A673 (cell line): ENCODE results near the gene OR2V1. TPM values are rescaled to one million over a fixed set of nuclear protein-coding genes. Genes with fewer than 3 reads are reported as not detected.
A peak's percentile ranks its signal among the peaks of the same experiment; 100 is the strongest.
"Not testable (repeated sequence)": the region's sequence is repeated elsewhere in the genome, so short reads cannot be mapped to it uniquely, and the experiment has no call there.

Source experiments
- BruUV-seq: library from RNA; stranded (reverse); fragments of 400-500 nt; replicated peaks from 2 replicates; lab custom pipeline; 2021; lab: Mats Ljungman, UMichigan
- CTCF ChIA-PET: fragments of 300-600 bp; sonication (Branson Sonifier 250); formaldehyde crosslinking; loops from one replicate; lab custom pipeline; 2022; ENCODE audit warnings: antibody characterized with exemption; lab: Charles Lee
- POLR2A ChIA-PET: fragments of 300-600 bp; sonication (Branson Sonifier 250); formaldehyde crosslinking; loops from one replicate; lab custom pipeline; 2022; ENCODE audit warnings: antibody characterized with exemption; ENCODE audit not compliant: low non-redundant PET; lab: Charles Lee
- DNase-seq: peaks from one replicate; pipeline ENCODE4 v3.0.0-alpha.2; 2015; ENCODE audit warnings: low spot score
- H3K27ac ChIP-seq: fragments of 200-600 bp; sonication (generic); 2 replicates; pipeline ENCODE4 v1.5.1; 2016; ENCODE audit warnings: mixed run types, low read depth, mild to moderate bottlenecking, mixed read lengths, antibody characterized with exemption, low read length; ENCODE audit not compliant: poor library complexity, severe bottlenecking
- H3K27me3 ChIP-seq: fragments of 200-600 bp; sonication (generic); replicated peaks from 2 replicates; pipeline ENCODE4 v1.6.1; 2017; ENCODE audit warnings: mixed run types, low read depth, mild to moderate bottlenecking, mixed read lengths, antibody characterized with exemption, low read length; ENCODE audit not compliant: insufficient read depth, poor library complexity
- H3K36me3 ChIP-seq: fragments of 200-600 bp; sonication (generic); 2 replicates; pipeline ENCODE4 v1.6.1; 2016; ENCODE audit warnings: mixed run types, mild to moderate bottlenecking, mixed read lengths, antibody characterized with exemption, low read length; ENCODE audit not compliant: insufficient read depth, poor library complexity, severe bottlenecking
- H3K4me1 ChIP-seq: fragments of 200-600 bp; sonication (generic); 2 replicates; pipeline ENCODE4 v1.6.1; 2017; ENCODE audit warnings: mixed run types, mild to moderate bottlenecking, mixed read lengths, antibody characterized with exemption, low read length; ENCODE audit not compliant: insufficient read depth, poor library complexity, severe bottlenecking
- H3K4me3 ChIP-seq: fragments of 200-600 bp; sonication (generic); 2 replicates; pipeline ENCODE4 v1.5.1; 2016; ENCODE audit warnings: low read depth, mixed run types, mild to moderate bottlenecking, mixed read lengths, low read length; ENCODE audit not compliant: poor library complexity, severe bottlenecking
- H3K9me3 ChIP-seq: fragments of 200-600 bp; sonication (generic); 2 replicates; pipeline ENCODE4 v1.6.1; 2016; ENCODE audit warnings: mixed run types, low read depth, mild to moderate bottlenecking, mixed read lengths, antibody characterized with exemption, low read length; ENCODE audit not compliant: poor library complexity, severe bottlenecking
- CTCF ChIP-seq: fragments of 300-800, 200-600 bp; sonication (generic); conservative IDR thresholded peaks from 2 replicates; pipeline ENCODE4 v1.5.1; 2017; ENCODE audit warnings: low read depth, mild to moderate bottlenecking, antibody characterized with exemption, low read length, moderate library complexity, mixed read lengths
- EZH2 ChIP-seq: fragments of 200-600 bp; sonication (generic); IDR thresholded peaks from 2 replicates; pipeline ENCODE4 v1.6.1; 2017; ENCODE audit warnings: borderline replicate concordance, low read depth, mild to moderate bottlenecking, mixed read lengths, antibody characterized with exemption, low read length; ENCODE audit not compliant: poor library complexity, severe bottlenecking
- intact Hi-C: fragments of 100-400 bp; cut with micrococcal nuclease; formaldehyde crosslinking; loops from one replicate; pipeline ENCODE4 v1.10.0; 2022; ENCODE audit not compliant: unreplicated experiment
- total RNA-seq: library from RNA; stranded (reverse); gene quantifications from 2 replicates; pipeline ENCODE4 v1.2.3, GENCODE V29; 2021

OR2V1 gene
- total RNA-seq, 1 experiment from 2014 or later: not detected

- CTCF ChIA-PET: no interaction called here
- no TSS peak for BruUV-seq
- no peaks in the 10 kb centered on the region for H3K9me3 ChIP-seq
- intact Hi-C loops: no loop called here
- H3K4me1 ChIP-seq: no peaks in the 10 kb centered on the region
- peaks cover 80% of the 10 kb centered on the region for H3K27me3 ChIP-seq
- H3K36me3 ChIP-seq: no peaks in the 10 kb centered on the region
- POLR2A ChIA-PET: no interaction called here
- no peak for DNase-seq
- no peak overlapping the region for H3K4me3 ChIP-seq
- TF ChIP-seq EZH2 (peak; percentile 58), CTCF (no peak)
- H3K27ac ChIP-seq: no peak overlapping the region
Measured at GRCh38 chr5:181114844-181115778, 15.9 kb downstream of the OR2V1 start.

DNA sequence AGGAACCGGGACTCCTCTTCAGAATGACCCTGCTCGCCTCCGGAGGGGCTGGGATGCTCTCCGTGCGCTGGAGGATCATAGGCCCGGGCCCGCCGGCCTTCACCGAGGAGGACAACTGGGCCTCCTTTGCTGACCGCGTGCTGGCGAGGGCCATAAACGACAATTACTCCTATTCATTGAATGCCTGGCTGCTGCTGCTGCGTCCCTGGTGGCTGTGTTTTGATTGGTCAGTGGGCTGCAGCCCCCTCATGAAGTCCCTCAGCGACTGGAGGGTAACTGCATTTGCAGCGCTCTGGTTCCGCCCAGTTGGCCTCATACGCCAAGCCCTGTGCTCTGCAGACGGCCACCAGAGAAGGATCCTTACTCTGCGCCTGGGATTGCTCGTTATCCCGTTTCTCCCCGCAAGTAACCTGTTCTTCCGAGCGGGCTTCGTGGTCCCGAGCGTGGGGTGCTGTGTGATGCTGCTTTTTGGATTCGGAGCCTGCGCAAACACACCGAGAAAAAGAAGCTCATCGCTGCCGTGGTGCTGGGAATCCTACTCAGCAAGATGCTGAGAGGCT, 16.6 kb downstream of the OR2V1 start:
- intact Hi-C loops: no loop called here
- ChIA-PET POLR2A (no interaction called here), CTCF (no interaction called here)
- H3K27me3 ChIP-seq: peaks cover 78% of the 10 kb centered on the region
- no TSS peak for BruUV-seq
- no peak for DNase-seq
- no peaks in the 10 kb centered on the region for H3K4me1 ChIP-seq
- no peak overlapping the region for H3K27ac ChIP-seq
- no peaks in the 10 kb centered on the region for H3K9me3 ChIP-seq
- no peak for TF ChIP-seq CTCF
- TF ChIP-seq EZH2: no peak
- H3K36me3 ChIP-seq: no peaks in the 10 kb centered on the region
- H3K4me3 ChIP-seq: no peak overlapping the region

DNA sequence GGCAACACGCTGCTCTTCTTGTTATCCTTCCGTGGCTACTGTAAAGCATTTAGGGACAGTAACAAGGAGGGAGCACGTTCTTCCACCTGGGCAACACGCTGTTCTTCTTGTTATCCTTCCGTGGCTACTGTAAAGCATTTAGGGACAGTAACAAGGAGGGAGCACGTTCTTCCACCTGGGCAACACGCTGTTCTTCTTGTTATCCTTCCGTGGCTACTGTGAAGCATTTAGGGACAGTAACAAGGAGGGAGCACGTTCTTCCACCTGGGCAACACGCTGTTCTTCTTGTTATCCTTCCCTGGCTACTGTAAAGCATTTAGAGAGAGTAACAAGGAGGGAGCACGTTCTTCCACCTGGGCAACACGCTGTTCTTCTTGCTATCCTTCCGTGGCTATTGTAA, 17.4 kb downstream of the OR2V1 start:
- intact Hi-C loops, H3K4me3 ChIP-seq, POLR2A ChIA-PET, H3K9me3 ChIP-seq, H3K4me1 ChIP-seq, DNase-seq, CTCF ChIA-PET, H3K27ac ChIP-seq, BruUV-seq, H3K36me3 ChIP-seq: not testable (repeated sequence)
- H3K27me3 ChIP-seq: peaks cover 70% of the 10 kb centered on the region
